Fibroblast of lung (primary cell): ENCODE results near the gene GRWD1. TPM values are rescaled to one million over a fixed set of nuclear protein-coding genes. Genes with fewer than 3 reads are reported as not detected.

ENCODE experiments used
- DNase-seq, 2 donors: peaks; one replicate each; pipeline versions ENCODE4 v3.0.0 to v3.0.0-alpha.2; 2010; ENCODE audit warnings: low read depth in 2 of 2
- H2AFZ ChIP-seq: 2 replicates; pipeline ENCODE4 v1.5.1; 2012; ENCODE audit warnings: low read length, control low read depth, inconsistent platforms
- H3K27ac ChIP-seq: 2 replicates; pipeline ENCODE4 v1.5.1; 2011; ENCODE audit warnings: low read length, control low read depth; ENCODE audit not compliant: insufficient read depth
- H3K27me3 ChIP-seq: 2 replicates; pipeline ENCODE4 v1.5.1; 2011; ENCODE audit warnings: mild to moderate bottlenecking, low read length; ENCODE audit not compliant: control insufficient read depth, insufficient read depth
- H3K36me3 ChIP-seq: 2 replicates; pipeline ENCODE4 v1.5.1; 2011; ENCODE audit warnings: low read length; ENCODE audit not compliant: control insufficient read depth, insufficient read depth
- H3K4me1 ChIP-seq: 2 replicates; pipeline ENCODE4 v1.5.1; 2011; ENCODE audit warnings: low read length; ENCODE audit not compliant: control insufficient read depth, insufficient read depth; ENCODE audit errors: extremely low read depth
- H3K4me2 ChIP-seq: 2 replicates; pipeline ENCODE4 v1.5.1; 2011; ENCODE audit warnings: low read length, control low read depth; ENCODE audit not compliant: insufficient read depth; ENCODE audit errors: extremely low read depth
- H3K4me3 ChIP-seq, 4 experiments: fragments of 200-600 bp in 1 of 4; sonication (generic) in 1 of 4; replicated peaks in 1 of 4; 2 replicates each; pipeline ENCODE4 v1.5.1; 2011 to 2016; ENCODE audit warnings: low read length in 4 of 4, low read depth in 3 of 4, mild to moderate bottlenecking in 3 of 4, control low read depth in 2 of 4, inconsistent platforms in 1 of 4, mixed read lengths in 1 of 4; ENCODE audit not compliant: insufficient read depth in 1 of 4; ENCODE audit errors: control extremely low read depth in 1 of 4
- H3K79me2 ChIP-seq: 2 replicates; pipeline ENCODE4 v1.5.1; 2012; ENCODE audit warnings: mild to moderate bottlenecking, low read length, inconsistent platforms; ENCODE audit not compliant: control insufficient read depth, insufficient read depth
- H3K9ac ChIP-seq: 2 replicates; pipeline ENCODE4 v1.5.1; 2011; ENCODE audit warnings: mild to moderate bottlenecking, low read length, control low read depth; ENCODE audit not compliant: insufficient read depth
- H3K9me3 ChIP-seq: 2 replicates; pipeline ENCODE4 v1.5.1; 2012; ENCODE audit warnings: low read depth, low read length; ENCODE audit not compliant: control insufficient read depth, insufficient read depth
- H4K20me1 ChIP-seq: 2 replicates; pipeline ENCODE4 v1.5.1; 2011; ENCODE audit warnings: low read length; ENCODE audit not compliant: control insufficient read depth, insufficient read depth; ENCODE audit errors: extremely low read depth
- CTCF ChIP-seq, 2 donors: IDR thresholded peaks in 1 of 2; conservative IDR thresholded peaks in 1 of 2; 1 replicate in 1 of 2; 2 replicates in 1 of 2; pipeline ENCODE4 v1.5.1; 2011 to 2012; ENCODE audit warnings: low read length in 2 of 2, control low read depth in 1 of 2, inconsistent platforms in 1 of 2, low read depth in 1 of 2, mild to moderate bottlenecking in 1 of 2
- EZH2 ChIP-seq: IDR thresholded peaks from 2 replicates; pipeline ENCODE4 v1.5.1; 2012; ENCODE audit warnings: low read length, control low read depth, mild to moderate bottlenecking; ENCODE audit errors: missing control alignments
- polyA plus RNA-seq, 2 donors: library from polyadenylated mRNA; depleted of rRNA in 1 of 2; stranded (reverse) in 1 of 2; unstranded in 1 of 2; fragments of >200 nt; gene quantifications; 2 replicates each; pipeline ENCODE4 v1.2.1, GENCODE V29; 2011 to 2012; ENCODE audit warnings: missing spikeins in 1 of 2
- total RNA-seq: library from RNA; depleted of rRNA; stranded (reverse); fragments of >200 nt; gene quantifications from 2 replicates; pipeline ENCODE4 v1.2.1, GENCODE V29; 2014

GRWD1 gene
- total and polyA plus RNA-seq, 2 donors (not counting 1 experiment from before 2014, with no cell fraction given): 9.1 to 14.7 TPM

- Histone ChIP-seq H2AFZ (no peak overlapping the region), H3K9me3 (no peaks in the 10 kb centered on the region), H3K27me3 (peaks cover 7% of the 10 kb centered on the region), H3K79me2 (peaks cover 8% of the 10 kb centered on the region), H3K27ac (peak overlapping the region; percentile 92), H3K4me1 (peaks cover 7% of the 10 kb centered on the region), H3K4me2 (peak overlapping the region; percentile 97), H4K20me1 (no peaks in the 10 kb centered on the region), H3K9ac (peak overlapping the region; percentile 91), H3K4me3 (peak overlapping the region; percentile 93 to 98 (median 95)), H3K36me3 (peaks cover 17% of the 10 kb centered on the region)
- TF ChIP-seq CTCF (conservative IDR thresholded peaks at IDR 0.05 in 1 of 2, IDR thresholded peaks at IDR 0.05 in 1 of 2; ENCODE audit: low read depth in 1 of 2, low read length in 2 of 2) (no peak), EZH2 (no peak)
- DNase-seq: no peak
These were observed 796 bp downstream of the GRWD1 start for GRCh38 chr19:48446579-48446978.

- no peak overlapping the region for H3K27ac ChIP-seq
These were observed 2.8 kb downstream of the GRWD1 start for GRCh38 chr19:48448563-48448962.

GRCh38 chr19:48450441-48450840 is 4.7 kb downstream of the GRWD1 start:
- Histone ChIP-seq H3K27ac (no peak overlapping the region), H3K4me3 (no peak overlapping the region), H3K4me2 (no peak overlapping the region), H3K4me1 (peaks cover 3% of the 10 kb centered on the region), H2AFZ (no peak overlapping the region), H3K36me3 (peaks cover 27% of the 10 kb centered on the region), H4K20me1 (no peaks in the 10 kb centered on the region), H3K79me2 (peaks cover 8% of the 10 kb centered on the region), H3K27me3 (no peaks in the 10 kb centered on the region), H3K9ac (no peak overlapping the region), H3K9me3 (no peaks in the 10 kb centered on the region)
- DNase-seq: no peak
- no peak for TF ChIP-seq EZH2
- TF ChIP-seq CTCF (conservative IDR thresholded peaks at IDR 0.05 in 1 of 2, IDR thresholded peaks at IDR 0.05 in 1 of 2; ENCODE audit: low read depth in 1 of 2, low read length in 2 of 2): no peak

More at GRCh38 chr19:48448563-48448962, 2.8 kb downstream of the GRWD1 start:
- no peaks in the 10 kb centered on the region for H3K9me3 ChIP-seq
- no peak overlapping the region for H3K9ac ChIP-seq
- no peak for TF ChIP-seq EZH2
- no peak for TF ChIP-seq CTCF (conservative IDR thresholded peaks at IDR 0.05 in 1 of 2, IDR thresholded peaks at IDR 0.05 in 1 of 2; ENCODE audit: low read depth in 1 of 2, low read length in 2 of 2)
- H3K4me1 ChIP-seq: peaks cover 7% of the 10 kb centered on the region
- peaks cover 24% of the 10 kb centered on the region for H3K36me3 ChIP-seq
- H3K4me2 ChIP-seq: no peak overlapping the region
- no peak for DNase-seq
- H4K20me1 ChIP-seq: no peaks in the 10 kb centered on the region
- no peak overlapping the region for H2AFZ ChIP-seq
- no peaks in the 10 kb centered on the region for H3K27me3 ChIP-seq
- no peak overlapping the region for H3K4me3 ChIP-seq
- H3K79me2 ChIP-seq: peaks cover 8% of the 10 kb centered on the region
